SK-N-SH (cell line): ENCODE measurements around the gene CTSE. TPM values are rescaled to one million over a fixed set of nuclear protein-coding genes. Genes with fewer than 3 reads are reported as not detected.

Experiments
- CTCF ChIA-PET: fragments of 300-600, 350-600 bp; formaldehyde crosslinking; extraction: SDS; loops from one replicate; lab custom pipeline; 2021; lab: Yijun Ruan, JAX
- POLR2A ChIA-PET: fragments of 350-600 bp; sonication (Branson Sonifier 250); formaldehyde crosslinking; extraction: SDS; loops from one replicate; lab custom pipeline; 2020; ENCODE audit warnings: antibody characterized with exemption, inconsistent platforms; lab: Yijun Ruan, JAX
- DNase-seq: peaks from one replicate; pipeline ENCODE4 v3.0.0; 2012
- H2AFZ ChIP-seq: fragments of 200-600 bp; sonication (generic); 2 replicates; pipeline ENCODE4 v1.8.1; 2016; ENCODE audit warnings: antibody characterized with exemption, mild to moderate bottlenecking, low read depth
- H3F3A ChIP-seq: fragments of 200-600 bp; sonication (generic); replicated peaks from 2 replicates; pipeline ENCODE3; 2016; ENCODE audit warnings: antibody characterized with exemption, mild to moderate bottlenecking; ENCODE audit not compliant: insufficient read depth
- H3K27ac ChIP-seq, 2 experiments: fragments of 200-500 bp in 1 of 2; fragments of 200-600 bp in 1 of 2; sonication (Bioruptor generic) in 1 of 2; sonication (generic), shearing (Covaris generic) in 1 of 2; 2 replicates each; pipeline versions ENCODE4 v1.5.1 to v1.6.1; 2014 to 2016; ENCODE audit warnings: low read depth in 2 of 2, inconsistent platforms in 1 of 2, low read length in 1 of 2, mild to moderate bottlenecking in 1 of 2, mixed read lengths in 1 of 2
- H3K27me3 ChIP-seq: fragments of 200-600 bp; sonication (generic), shearing (Covaris generic); 2 replicates; pipeline ENCODE4 v1.6.1; 2016; ENCODE audit warnings: mixed run types; ENCODE audit not compliant: insufficient read depth
- H3K36me3 ChIP-seq, 2 experiments: fragments of 200-500 bp in 1 of 2; fragments of 200-600 bp in 1 of 2; sonication (Bioruptor generic) in 1 of 2; sonication (generic) in 1 of 2; replicated peaks in 1 of 2; 2 replicates each; pipeline versions ENCODE3 to v1.5.1; 2014 to 2016; ENCODE audit warnings: low read length in 1 of 2, mild to moderate bottlenecking in 1 of 2; ENCODE audit not compliant: insufficient read depth in 2 of 2, control insufficient read depth in 1 of 2
- H3K4me1 ChIP-seq, 2 experiments: fragments of 200-500 bp in 1 of 2; fragments of 200-600 bp in 1 of 2; sonication (Bioruptor generic) in 1 of 2; sonication (generic), shearing (Covaris generic) in 1 of 2; 2 replicates each; pipeline versions ENCODE4 v1.5.1 to v1.6.1; 2014 to 2016; ENCODE audit warnings: low read depth in 1 of 2, low read length in 1 of 2, mixed run types in 1 of 2; ENCODE audit not compliant: insufficient read depth in 2 of 2, control insufficient read depth in 1 of 2
- H3K4me2 ChIP-seq: fragments of 200-600 bp; sonication (generic), shearing (Covaris generic); 2 replicates; pipeline ENCODE4 v1.6.1; 2017; ENCODE audit warnings: mixed run types
- H3K4me3 ChIP-seq, 2 experiments: fragments of 200-500 bp in 1 of 2; fragments of 200-600 bp in 1 of 2; sonication (Bioruptor generic) in 1 of 2; sonication (generic), shearing (Covaris generic) in 1 of 2; 2 replicates each; pipeline versions ENCODE4 v1.5.1 to v1.8.1; 2014 to 2016; ENCODE audit warnings: low read depth in 2 of 2, inconsistent platforms in 1 of 2, low read length in 1 of 2, mild to moderate bottlenecking in 1 of 2, mixed read lengths in 1 of 2, moderate library complexity in 1 of 2
- H3K79me2 ChIP-seq: fragments of 200-600 bp; sonication (generic); 2 replicates; pipeline ENCODE4 v1.8.1; 2017; ENCODE audit warnings: mild to moderate bottlenecking; ENCODE audit not compliant: insufficient read depth
- H3K9ac ChIP-seq: fragments of 200-600 bp; sonication (generic); 2 replicates; pipeline ENCODE4 v1.6.1; 2017; ENCODE audit warnings: mixed run types
- H3K9me2 ChIP-seq: fragments of 200-600 bp; sonication (generic); 2 replicates; pipeline ENCODE4 v1.6.1; 2017; ENCODE audit warnings: mixed run types
- H3K9me3 ChIP-seq: fragments of 200-600 bp; sonication (generic); 2 replicates; pipeline ENCODE4 v1.6.1; 2017; ENCODE audit warnings: mixed run types, mild to moderate bottlenecking, moderate library complexity
- H4K20me1 ChIP-seq: fragments of 200-600 bp; sonication (generic); 2 replicates; pipeline ENCODE4 v1.6.1; 2017; ENCODE audit warnings: mild to moderate bottlenecking, mixed run types; ENCODE audit not compliant: insufficient read depth
- CHD2 ChIP-seq: fragments of 150-350 bp; IDR thresholded peaks from 2 replicates; pipeline ENCODE4 v1.6.1; 2018; ENCODE audit warnings: low read length; ENCODE audit not compliant: partially characterized antibody
- CTCF ChIP-seq: fragments of 200-600 bp; sonication (generic); IDR thresholded peaks from 2 replicates; pipeline ENCODE4 v1.6.1; 2017; ENCODE audit warnings: antibody characterized with exemption, mild to moderate bottlenecking, moderate library complexity
- ELF1 ChIP-seq: IDR thresholded peaks from 2 replicates; pipeline ENCODE4 v1.4.0; 2012
- EP300 ChIP-seq, 2 experiments: IDR thresholded peaks; 2 replicates each; pipeline versions ENCODE4 v1.4.0 to v1.6.1; 2012; ENCODE audit warnings: borderline replicate concordance in 1 of 2, low read depth in 1 of 2, low read length in 1 of 2
- EZH2phosphoT487 ChIP-seq: fragments of 200-600 bp; sonication (generic); IDR thresholded peaks from 2 replicates; pipeline ENCODE4 v1.6.1; 2017; ENCODE audit warnings: low read depth, mixed run types, mild to moderate bottlenecking, antibody characterized with exemption, moderate library complexity, borderline replicate concordance
- FOSL2 ChIP-seq: IDR thresholded peaks from 2 replicates; pipeline ENCODE4 v1.4.0; 2012; ENCODE audit warnings: low read depth, mild to moderate bottlenecking, moderate library complexity, borderline replicate concordance
- FOXJ3 ChIP-seq: sonication (generic); formaldehyde crosslinking; IDR thresholded peaks from 2 replicates; pipeline ENCODE4 v1.5.1; 2020; ENCODE audit warnings: mild to moderate bottlenecking, missing genetic modification reagents
- FOXM1 ChIP-seq: IDR thresholded peaks from 2 replicates; pipeline ENCODE4 v1.4.0; 2012; ENCODE audit warnings: low read depth, mild to moderate bottlenecking
- GABPA ChIP-seq: IDR thresholded peaks from 2 replicates; pipeline ENCODE4 v1.4.0; 2012; ENCODE audit warnings: low read depth, mild to moderate bottlenecking
- JUND ChIP-seq: IDR thresholded peaks from 2 replicates; pipeline ENCODE4 v1.4.0; 2012
- MEF2A ChIP-seq: IDR thresholded peaks from 2 replicates; pipeline ENCODE4 v1.4.0; 2012; ENCODE audit warnings: low read depth, borderline replicate concordance
- MXI1 ChIP-seq: IDR thresholded peaks from 2 replicates; pipeline ENCODE4 v1.6.1; 2012; ENCODE audit warnings: mild to moderate bottlenecking, low read depth, low read length, improper control_type of control experiment
- NRF1 ChIP-seq: IDR thresholded peaks from 2 replicates; pipeline ENCODE4 v1.6.1; 2012; ENCODE audit warnings: low read depth, mild to moderate bottlenecking, low read length
- PBX3 ChIP-seq: IDR thresholded peaks from 2 replicates; pipeline ENCODE4; 2012
- POLR2AphosphoS5 ChIP-seq: IDR thresholded peaks from 2 replicates; pipeline ENCODE4 v1.6.1; 2012; ENCODE audit warnings: low read depth, low read length
- SMC3 ChIP-seq: IDR thresholded peaks from 2 replicates; pipeline ENCODE4 v1.6.1; 2012; ENCODE audit warnings: low read depth, low read length, improper control_type of control experiment
- TCF12 ChIP-seq: IDR thresholded peaks from 2 replicates; pipeline ENCODE4 v1.4.0; 2012
- USF1 ChIP-seq: IDR thresholded peaks from 2 replicates; pipeline ENCODE4 v1.4.0; 2012; ENCODE audit warnings: low read depth, borderline replicate concordance
- YY1 ChIP-seq: IDR thresholded peaks from 2 replicates; pipeline ENCODE4 v1.4.0; 2012; ENCODE audit warnings: low read depth, mild to moderate bottlenecking
- ZBTB33 ChIP-seq: IDR thresholded peaks from 2 replicates; pipeline ENCODE4 v1.4.0; 2012; ENCODE audit warnings: low read depth, borderline replicate concordance
- WGBS: methylation state at CpG from one replicate; pipeline ENCODE4 v1.1.6; 2017; ENCODE audit warnings: low lambda C conversion rate; 5-methylcytosine and 5-hydroxymethylcytosine counted together
- polyA plus RNA-seq, 3 experiments: library from polyadenylated mRNA; depleted of rRNA; stranded (reverse); fragments of >200 nt; gene quantifications; 2 replicates each; pipeline ENCODE4 v1.2.3, GENCODE V29; 2012

Gene CTSE
- polyA plus RNA-seq, 1 of the 3 experiments (the other 2 are of a cell fraction): not detected

- Histone ChIP-seq H3K9me2 (no peaks in the 10 kb centered on the region), H3K27ac (peak overlapping the region in 1 of 2 experiments; percentile 57; a peak in 2 of 4 replicates), H3K4me2 (peak overlapping the region; percentile 66), H3K9me3 (no peaks in the 10 kb centered on the region), H4K20me1 (no peaks in the 10 kb centered on the region), H3K79me2 (no peaks in the 10 kb centered on the region), H2AFZ (no peak overlapping the region), H3K36me3 (no peaks in the 10 kb centered on the region), H3F3A (peaks cover 10% of the 10 kb centered on the region), H3K27me3 (no peaks in the 10 kb centered on the region; the same call in 1 of the 2 replicates), H3K4me1 (peaks cover 0 to 17% of the 10 kb centered on the region in 2 experiments; a peak in 2 of 4 replicates), H3K4me3 (no peak overlapping the region), H3K9ac (no peak overlapping the region)
- DNase-seq: no peak
- no peak for TF ChIP-seq CHD2
- TF ChIP-seq JUND: peak; percentile 83; the same call in 1 of the 2 replicates
- no peak for TF ChIP-seq FOXJ3 (CRISPR knock-in tag)
- TF ChIP-seq FOXM1: no peak
- TF ChIP-seq ZBTB33: no peak
- no peak for TF ChIP-seq USF1
- TF ChIP-seq EZH2phosphoT487: no peak
- no peak for TF ChIP-seq TCF12
- peak; percentile 89 for TF ChIP-seq FOSL2
- peak; percentile 44; the same call in 1 of the 2 replicates for TF ChIP-seq PBX3
- TF ChIP-seq MEF2A: no peak
- no peak for TF ChIP-seq ELF1
- TF ChIP-seq POLR2AphosphoS5: no peak
- no peak for TF ChIP-seq NRF1
- no peak for TF ChIP-seq MXI1
- TF ChIP-seq SMC3: no peak
- TF ChIP-seq GABPA: no peak
- no peak for TF ChIP-seq CTCF
- TF ChIP-seq EP300 (IDR thresholded peaks at IDR 0.05; ENCODE audit: borderline replicate concordance in 1 of 2, low read depth in 1 of 2, low read length in 1 of 2): no peak
- TF ChIP-seq YY1: no peak
- 19% methylated on average over 3 of the region's 3 CpGs for WGBS
- POLR2A ChIA-PET: no interaction called here
- CTCF ChIA-PET: interaction anchor here (0.8 to 1.4 kb wide), 2 partner anchors 15 to 209 kb away, joined by 3 to 4 read pairs; no protein-coding TSS in a partner anchor
Measured at GRCh38 chr1:206001476-206001888, 22.2 kb downstream of the CTSE start.
